H1 (cell line): ENCODE data around the gene PAXX. TPM values are rescaled to one million over a fixed set of nuclear protein-coding genes. Genes with fewer than 3 reads are reported as not detected.

ENCODE experiments used
- CTCF ChIA-PET: fragments of 300-600 bp; sonication (Branson Sonifier 250); formaldehyde crosslinking; loops from one replicate; lab custom pipeline; 2021; ENCODE audit not compliant: partially characterized antibody; lab: Charles Lee
- POLR2A ChIA-PET: fragments of 300-600 bp; sonication (Branson Sonifier 250); formaldehyde crosslinking; loops from one replicate; lab custom pipeline; 2021; ENCODE audit warnings: inconsistent platforms; ENCODE audit not compliant: partially characterized antibody; lab: Charles Lee
- DNase-seq, 2 experiments: peaks; one replicate each; pipeline versions ENCODE4 v3.0.0 to v3.0.0-alpha.2; 2010 to 2022; ENCODE audit warnings: low spot score in 2 of 2, low read depth in 1 of 2, mixed read lengths in 1 of 2
- FAIRE-seq: peaks from 2 replicates; lab custom pipeline; 2011; peaks lifted over from hg19 to GRCh38; lab: Jason Lieb, UNC
- H2AFZ ChIP-seq: 2 replicates; pipeline ENCODE4 v1.8.1; 2012; ENCODE audit warnings: low read length, inconsistent platforms
- H2AK5ac ChIP-seq: 2 replicates; pipeline ENCODE4 v1.6.1; 2013; ENCODE audit warnings: low read depth, low read length
- H2BK120ac ChIP-seq: replicated peaks from 2 replicates; pipeline ENCODE3; 2013; ENCODE audit warnings: low read depth, low read length, inconsistent platforms
- H2BK12ac ChIP-seq: 2 replicates; pipeline ENCODE4 v1.6.1; 2013; ENCODE audit warnings: low read depth, low read length
- H2BK15ac ChIP-seq: 2 replicates; pipeline ENCODE4 v1.6.1; 2013; ENCODE audit warnings: low read length
- H2BK20ac ChIP-seq: 2 replicates; pipeline ENCODE4 v1.6.1; 2013; ENCODE audit warnings: low read length
- H2BK5ac ChIP-seq: 2 replicates; pipeline ENCODE4 v1.6.1; 2013; ENCODE audit warnings: low read depth, low read length
- H3K14ac ChIP-seq: 2 replicates; pipeline ENCODE4 v1.6.1; 2013; ENCODE audit warnings: inconsistent platforms; ENCODE audit not compliant: insufficient read length
- H3K18ac ChIP-seq: 2 replicates; pipeline ENCODE4 v1.6.1; 2013; ENCODE audit warnings: low read length; ENCODE audit errors: extremely low read depth
- H3K23ac ChIP-seq: 2 replicates; pipeline ENCODE4 v1.6.1; 2013; ENCODE audit warnings: inconsistent platforms; ENCODE audit not compliant: insufficient read length
- H3K23me2 ChIP-seq: 2 replicates; pipeline ENCODE4 v1.6.1; 2013; ENCODE audit warnings: low read depth, low read length
- H3K27ac ChIP-seq: 2 replicates; pipeline ENCODE4 v1.6.1; 2011; ENCODE audit warnings: low read depth, low read length, inconsistent platforms
- H3K27me3 ChIP-seq, 4 experiments: replicated peaks in 1 of 4; 1 replicate in 1 of 4; 2 replicates in 3 of 4; pipeline versions ENCODE4 v1.6.1 to v1.8.1; 2011 to 2013; ENCODE audit warnings: low read length in 3 of 4, mild to moderate bottlenecking in 3 of 4, inconsistent platforms in 2 of 4, mixed read lengths in 2 of 4, moderate library complexity in 1 of 4; ENCODE audit not compliant: control insufficient read depth in 3 of 4, insufficient read depth in 3 of 4; ENCODE audit errors: extremely low read depth in 1 of 4
- H3K36me3 ChIP-seq, 4 experiments: 2 replicates each; pipeline versions ENCODE4 v1.6.1 to v1.8.1; 2011 to 2013; ENCODE audit warnings: mild to moderate bottlenecking in 4 of 4, low read length in 3 of 4, moderate library complexity in 2 of 4, control low read depth in 1 of 4, inconsistent platforms in 1 of 4; ENCODE audit not compliant: insufficient read depth in 4 of 4, control insufficient read depth in 2 of 4
- H3K4ac ChIP-seq: replicated peaks from 2 replicates; pipeline ENCODE3; 2013; ENCODE audit warnings: low read length, low read depth, mixed read lengths, inconsistent platforms; ENCODE audit not compliant: insufficient read length
- H3K4me1 ChIP-seq, 4 experiments: replicated peaks in 1 of 4; 1 replicate in 1 of 4; 2 replicates in 3 of 4; pipeline versions ENCODE4 v1.6.1 to v1.8.1; 2011 to 2013; ENCODE audit warnings: low read length in 3 of 4, inconsistent platforms in 2 of 4, mixed read lengths in 1 of 4; ENCODE audit not compliant: insufficient read depth in 4 of 4, control insufficient read depth in 3 of 4
- H3K4me2 ChIP-seq, 2 experiments: 2 replicates each; pipeline versions ENCODE4 v1.6.1 to v1.8.1; 2011 to 2013; ENCODE audit warnings: low read depth in 2 of 2, low read length in 2 of 2, control low read depth in 1 of 2, inconsistent platforms in 1 of 2, mild to moderate bottlenecking in 1 of 2; ENCODE audit not compliant: insufficient read depth in 1 of 2
- H3K4me3 ChIP-seq, 4 experiments: fragments of 200-600, 300-600 bp in 1 of 4; sonication (generic), shearing (Covaris generic), sonication (Bioruptor Twin) in 1 of 4; 2 replicates each; pipeline versions ENCODE4 v1.5.1 to v1.8.1; 2011 to 2016; ENCODE audit warnings: low read length in 4 of 4, low read depth in 3 of 4, control low read depth in 2 of 4, inconsistent platforms in 2 of 4, mild to moderate bottlenecking in 2 of 4, mixed read lengths in 1 of 4, moderate library complexity in 1 of 4; ENCODE audit not compliant: insufficient read depth in 2 of 4; ENCODE audit errors: extremely low read depth in 1 of 4
- H3K56ac ChIP-seq: replicated peaks from 2 replicates; pipeline ENCODE3; 2013; ENCODE audit warnings: low read depth, mild to moderate bottlenecking, mixed read lengths, low read length, inconsistent platforms; ENCODE audit not compliant: insufficient read length
- H3K79me1 ChIP-seq: 2 replicates; pipeline ENCODE4 v1.6.1; 2013; ENCODE audit warnings: low read depth, low read length, control low read depth
- H3K79me2 ChIP-seq, 2 experiments: 2 replicates each; pipeline versions ENCODE4 v1.6.1 to v1.8.1; 2012 to 2013; ENCODE audit warnings: low read length in 2 of 2, mild to moderate bottlenecking in 2 of 2, inconsistent platforms in 1 of 2; ENCODE audit not compliant: insufficient read depth in 2 of 2, control insufficient read depth in 1 of 2
- H3K9ac ChIP-seq, 4 experiments: replicated peaks in 1 of 4; 1 replicate in 1 of 4; 2 replicates in 3 of 4; pipeline versions ENCODE4 v1.6.1 to v1.8.1; 2011 to 2013; ENCODE audit warnings: low read depth in 3 of 4, low read length in 3 of 4, control low read depth in 2 of 4, mild to moderate bottlenecking in 2 of 4, moderate library complexity in 2 of 4, inconsistent platforms in 1 of 4; ENCODE audit errors: extremely low read depth in 1 of 4
- H3K9me3 ChIP-seq, 2 experiments: 2 replicates each; pipeline versions ENCODE4 v1.6.1 to v1.8.1; 2012 to 2013; ENCODE audit warnings: mild to moderate bottlenecking in 2 of 2, moderate library complexity in 2 of 2, control low read depth in 1 of 2, inconsistent platforms in 1 of 2, low read depth in 1 of 2, low read length in 1 of 2, mixed read lengths in 1 of 2; ENCODE audit not compliant: insufficient read depth in 2 of 2
- H4K20me1 ChIP-seq, 2 experiments: replicated peaks in 1 of 2; 2 replicates each; pipeline versions ENCODE3 to v1.8.1; 2011 to 2013; ENCODE audit warnings: inconsistent platforms in 2 of 2, low read length in 2 of 2, mild to moderate bottlenecking in 1 of 2; ENCODE audit not compliant: insufficient read depth in 2 of 2, control insufficient read depth in 1 of 2
- H4K5ac ChIP-seq: 2 replicates; pipeline ENCODE4 v1.6.1; 2013; ENCODE audit warnings: low read length, low read depth, mixed read lengths, inconsistent platforms; ENCODE audit not compliant: insufficient read length
- H4K8ac ChIP-seq: 2 replicates; pipeline ENCODE4 v1.8.0; 2013; ENCODE audit warnings: mild to moderate bottlenecking, moderate library complexity, low read length, inconsistent platforms; ENCODE audit not compliant: insufficient read depth; ENCODE audit errors: extremely low read depth
- H4K91ac ChIP-seq: replicated peaks from 2 replicates; pipeline ENCODE3; 2013; ENCODE audit warnings: low read length, mixed read lengths, inconsistent platforms; ENCODE audit not compliant: insufficient read length
- CHD2 ChIP-seq: IDR thresholded peaks from 2 replicates; pipeline ENCODE4 v1.6.1; 2012; ENCODE audit warnings: low read length, improper control_type of control experiment
- CTBP2 ChIP-seq: IDR thresholded peaks from 2 replicates; pipeline ENCODE4 v1.7.0; 2011; ENCODE audit warnings: borderline replicate concordance, mild to moderate bottlenecking, moderate library complexity, mixed read lengths, low read length; ENCODE audit not compliant: insufficient read depth, insufficient read length
- EGR1 ChIP-seq: IDR thresholded peaks from 2 replicates; pipeline ENCODE4 v1.6.1; 2011; ENCODE audit warnings: low read depth, low read length, borderline replicate concordance
- EP300 ChIP-seq, 2 experiments: IDR thresholded peaks; 1 replicate in 1 of 2; 2 replicates in 1 of 2; pipeline ENCODE4 v1.6.1; 2011 to 2012; ENCODE audit warnings: low read depth in 2 of 2, low read length in 2 of 2, mild to moderate bottlenecking in 2 of 2, borderline replicate concordance in 1 of 2, inconsistent platforms in 1 of 2, moderate library complexity in 1 of 2
- GTF2F1 ChIP-seq: IDR thresholded peaks from 2 replicates; pipeline ENCODE4 v1.6.1; 2012; ENCODE audit warnings: low read depth, low read length, improper control_type of control experiment, borderline replicate concordance
- NRF1 ChIP-seq: IDR thresholded peaks from 2 replicates; pipeline ENCODE4 v1.6.1; 2011; ENCODE audit warnings: mild to moderate bottlenecking, low read depth, low read length, improper control_type of control experiment
- POLR2AphosphoS5 ChIP-seq: IDR thresholded peaks from 2 replicates; pipeline ENCODE4 v1.6.1; 2011; ENCODE audit warnings: low read depth, low read length
- RFX5 ChIP-seq: IDR thresholded peaks from 2 replicates; pipeline ENCODE4 v1.6.1; 2011; ENCODE audit warnings: low read depth, low read length, improper control_type of control experiment, borderline replicate concordance
- RXRA ChIP-seq: IDR thresholded peaks from 2 replicates; pipeline ENCODE4 v1.6.1; 2011; ENCODE audit warnings: low read depth, mild to moderate bottlenecking, low read length, moderate library complexity; ENCODE audit not compliant: insufficient read depth
- SP1 ChIP-seq: IDR thresholded peaks from 2 replicates; pipeline ENCODE4 v1.6.1; 2011; ENCODE audit warnings: low read depth, low read length
- TEAD4 ChIP-seq: IDR thresholded peaks from 2 replicates; pipeline ENCODE4 v1.6.1; 2012; ENCODE audit warnings: low read depth, low read length, inconsistent platforms, mixed read lengths
- WGBS, 2 experiments: shearing (Covaris generic) in 1 of 2; methylation state at CpG; one replicate each; pipeline versions ENCODE4 v1.1.6 to v1.1.7; 2013 to 2015; ENCODE audit warnings: low lambda C conversion rate in 2 of 2, mixed read lengths in 2 of 2, inconsistent platforms in 1 of 2, low coverage in 1 of 2, missing lambda C conversion rate in 1 of 2; ENCODE audit not compliant: insufficient replicate concordance in 2 of 2, insufficient coverage in 1 of 2, insufficient read length in 1 of 2; ENCODE audit errors: extremely low coverage in 1 of 2, missing lambda C conversion rate in 1 of 2; 5-methylcytosine and 5-hydroxymethylcytosine counted together
- polyA plus RNA-seq, 7 experiments: library from polyadenylated mRNA; depleted of rRNA in 3 of 7; stranded (reverse) in 5 of 7; unstranded in 2 of 7; fragments of >200 nt in 5 of 7; fragments of 200-250 nt in 2 of 7; gene quantifications; 1 replicate in 5 of 7; 2 replicates in 1 of 7; 4 replicates in 1 of 7; pipeline versions ENCODE4 v1.2.1 to v1.2.3, GENCODE V29; 2011 to 2013; ENCODE audit warnings: missing spikeins in 2 of 7, mixed read lengths in 2 of 7
- total RNA-seq: library from RNA; stranded (reverse); fragmentation: NEBNext Ultra II Directional; extraction: Animal tissue kit (Norgen Biotek cat#: 25700); gene quantifications from 2 replicates; pipeline ENCODE4 v1.2.1, GENCODE V29; 2021
- TF ChIP-seq, protein P1 (sequence below): IDR thresholded peaks from 2 replicates; pipeline ENCODE4 v1.6.1; 2011; ENCODE audit warnings: low read depth, mild to moderate bottlenecking, low read length; ENCODE audit not compliant: insufficient read depth

PAXX gene
- total and polyA plus RNA-seq, 2 of the 8 experiments (the other 6 are each of a cell fraction or from before 2014, with no cell fraction given) = 43.4 to 45.9 TPM

DNA sequence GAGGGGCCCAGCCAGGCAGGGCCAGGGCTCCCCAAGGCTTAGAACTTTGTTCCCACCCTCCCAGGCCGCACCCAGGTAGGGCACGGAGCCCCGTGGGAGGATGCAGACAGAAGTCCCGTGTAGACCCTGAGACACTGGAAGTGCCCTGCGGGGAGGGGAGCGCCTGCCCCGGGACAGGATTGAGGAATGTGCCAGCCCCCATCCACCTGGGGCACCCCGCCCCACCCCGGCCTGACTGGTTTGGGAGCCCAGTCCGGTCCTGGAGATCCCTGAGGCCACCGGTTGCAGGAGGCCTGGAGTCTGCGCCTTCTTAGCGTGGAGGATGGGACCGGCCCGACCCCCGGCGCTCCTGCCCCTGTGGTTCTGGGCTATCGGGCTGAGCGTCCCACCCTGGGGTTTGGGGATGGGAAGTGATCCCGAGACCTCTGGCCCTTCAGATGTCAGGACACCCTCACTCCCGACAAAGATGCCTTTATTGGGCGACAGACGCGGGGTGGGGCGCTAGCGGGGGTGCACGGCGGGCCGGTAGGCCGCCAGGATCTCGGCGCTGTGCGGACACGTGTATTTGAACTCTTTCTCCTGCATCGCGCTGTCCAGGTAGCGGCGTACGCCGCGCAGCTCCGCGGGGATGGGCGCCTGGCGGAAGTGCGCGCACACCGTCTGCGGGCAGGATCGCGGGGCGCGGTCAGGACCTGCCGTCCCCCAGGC, 2.1 kb downstream of the PAXX start:
- H3K56ac ChIP-seq = no peak overlapping the region
- H3K4me2 ChIP-seq = peak overlapping the region in 1 of 2 experiments; percentile 47; a peak in 1 of 4 replicates
- peaks cover 0 to 12% (median 10%) of the 10 kb centered on the region in 4 experiments; a peak in 3 of 7 replicates for H3K27me3 ChIP-seq
- no peak overlapping the region for H3K23ac ChIP-seq
- no peak overlapping the region for H4K8ac ChIP-seq
- WGBS, 2 experiments = 89% methylated on average over 31 of the region's 54 CpGs; no CpG with 5 or more reads in 1 of the 2 experiments
- H3K14ac ChIP-seq = no peak overlapping the region
- peaks cover 0 to 2% of the 10 kb centered on the region in 2 experiments for H4K20me1 ChIP-seq
- H3K27ac ChIP-seq = no peak overlapping the region
- no peak overlapping the region for H3K4ac ChIP-seq
- CTCF ChIA-PET = interaction anchor here (1.1 to 6.3 kb wide), 6 partner anchors 18 to 73 kb away, joined by 3 to 31 read pairs (median 8); partner anchors contain the start of gene PTGDS
- no peak overlapping the region for H2AFZ ChIP-seq
- peaks cover 0 to 2% (median 0%) of the 10 kb centered on the region in 4 experiments; a peak in 1 of 8 replicates for H3K36me3 ChIP-seq
- H4K91ac ChIP-seq = no peak overlapping the region
- H3K18ac ChIP-seq = no peak overlapping the region
- peaks cover 0 to 20% (median 11%) of the 10 kb centered on the region in 4 experiments; a peak in 6 of 7 replicates for H3K4me1 ChIP-seq
- H2BK12ac ChIP-seq = no peak overlapping the region
- H2BK15ac ChIP-seq = no peak overlapping the region
- H2BK5ac ChIP-seq = no peak overlapping the region
- no peak overlapping the region for H3K9ac ChIP-seq
- H3K79me2 ChIP-seq = no peaks in the 10 kb centered on the region
- H3K23me2 ChIP-seq = peaks cover 17% of the 10 kb centered on the region
- POLR2A ChIA-PET = interaction anchor here (0.6 kb wide), 1 partner anchor 14 kb away, joined by 3 read pairs; no protein-coding TSS in a partner anchor
- H2BK20ac ChIP-seq = no peak overlapping the region
- H2AK5ac ChIP-seq = no peak overlapping the region
- FAIRE-seq = no peak
- H2BK120ac ChIP-seq = no peak overlapping the region
- H3K79me1 ChIP-seq = no peaks in the 10 kb centered on the region
- H4K5ac ChIP-seq = no peak overlapping the region
- no peak overlapping the region for H3K4me3 ChIP-seq
- peaks cover 6% of the 10 kb centered on the region in 2 experiments; a peak in 2 of 4 replicates for H3K9me3 ChIP-seq
- no peak for DNase-seq
- TF ChIP-seq CHD2 = no peak
- no peak for TF ChIP-seq SP1
- no peak for TF ChIP-seq TEAD4
- TF ChIP-seq POLR2AphosphoS5 = no peak
- no peak for TF ChIP-seq NRF1
- no peak for TF ChIP-seq EP300 (IDR thresholded peaks at IDR 0.05; ENCODE audit: borderline replicate concordance in 1 of 2, low read depth in 2 of 2, low read length in 2 of 2)
- no peak for TF ChIP-seq EGR1
- no peak for TF ChIP-seq RFX5
- TF ChIP-seq CTBP2 = no peak
- TF ChIP-seq, protein P1, sequence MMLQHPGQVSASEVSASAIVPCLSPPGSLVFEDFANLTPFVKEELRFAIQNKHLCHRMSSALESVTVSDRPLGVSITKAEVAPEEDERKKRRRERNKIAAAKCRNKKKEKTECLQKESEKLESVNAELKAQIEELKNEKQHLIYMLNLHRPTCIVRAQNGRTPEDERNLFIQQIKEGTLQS = no peak
- no peak for TF ChIP-seq RXRA
- TF ChIP-seq GTF2F1 = no peak
